ENCODE results near the gene PDZD7.

DNA sequence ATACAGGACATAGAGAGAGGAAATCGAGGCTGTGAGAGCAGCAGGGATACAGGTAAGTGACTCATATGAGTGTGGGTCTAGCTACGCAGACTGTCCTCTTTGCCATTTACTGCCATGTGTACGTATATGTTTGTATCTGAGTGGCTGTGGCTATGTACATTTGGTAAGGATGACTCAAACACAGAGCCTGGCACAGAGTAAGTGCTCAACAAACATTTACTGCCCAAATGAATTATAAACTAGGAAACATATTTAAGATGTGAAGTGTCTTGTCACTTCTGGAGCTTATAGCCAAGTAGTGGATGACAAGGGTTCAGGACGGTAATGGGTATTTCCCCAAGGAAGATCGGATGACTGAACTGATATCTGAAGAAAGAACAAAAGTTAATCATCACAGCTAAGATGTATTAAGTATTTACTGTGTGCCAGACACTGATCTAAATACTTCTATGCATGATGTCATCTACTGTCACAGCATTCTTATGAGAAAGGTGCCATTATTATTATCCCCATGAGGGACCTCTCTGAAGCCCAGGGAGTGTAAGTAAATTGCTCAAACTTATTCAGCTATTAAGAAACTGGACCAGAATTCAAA, 49.7 kb downstream of the PDZD7 start:
- TF ChIP-seq, protein P1, sequence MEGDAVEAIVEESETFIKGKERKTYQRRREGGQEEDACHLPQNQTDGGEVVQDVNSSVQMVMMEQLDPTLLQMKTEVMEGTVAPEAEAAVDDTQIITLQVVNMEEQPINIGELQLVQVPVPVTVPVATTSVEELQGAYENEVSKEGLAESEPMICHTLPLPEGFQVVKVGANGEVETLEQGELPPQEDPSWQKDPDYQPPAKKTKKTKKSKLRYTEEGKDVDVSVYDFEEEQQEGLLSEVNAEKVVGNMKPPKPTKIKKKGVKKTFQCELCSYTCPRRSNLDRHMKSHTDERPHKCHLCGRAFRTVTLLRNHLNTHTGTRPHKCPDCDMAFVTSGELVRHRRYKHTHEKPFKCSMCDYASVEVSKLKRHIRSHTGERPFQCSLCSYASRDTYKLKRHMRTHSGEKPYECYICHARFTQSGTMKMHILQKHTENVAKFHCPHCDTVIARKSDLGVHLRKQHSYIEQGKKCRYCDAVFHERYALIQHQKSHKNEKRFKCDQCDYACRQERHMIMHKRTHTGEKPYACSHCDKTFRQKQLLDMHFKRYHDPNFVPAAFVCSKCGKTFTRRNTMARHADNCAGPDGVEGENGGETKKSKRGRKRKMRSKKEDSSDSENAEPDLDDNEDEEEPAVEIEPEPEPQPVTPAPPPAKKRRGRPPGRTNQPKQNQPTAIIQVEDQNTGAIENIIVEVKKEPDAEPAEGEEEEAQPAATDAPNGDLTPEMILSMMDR (IDR thresholded peaks at IDR 0.05; ENCODE audit: poor library complexity, severe bottlenecking): no peak
- TF ChIP-seq TAF1 (IDR thresholded peaks at IDR 0.05; ENCODE audit: low read depth) (no peak), EP300 (conservative IDR thresholded peaks at IDR 0.05; ENCODE audit: poor library complexity, severe bottlenecking) (no peak), EZH2 (IDR thresholded peaks at IDR 0.05; ENCODE audit: borderline replicate concordance, insufficient read depth, low read length, poor library complexity, severe bottlenecking) (no peak), RAD21 (conservative IDR thresholded peaks at IDR 0.05) (no peak), POLR2AphosphoS5 (IDR thresholded peaks at IDR 0.05) (no peak), SMC3 (conservative IDR thresholded peaks at IDR 0.05; ENCODE audit: poor library complexity) (no peak)

Measured in neural cell (in vitro differentiated cells).